Measurements from ENCODE around the gene SESN1. TPM values are rescaled to one million over a fixed set of nuclear protein-coding genes. Genes with fewer than 3 reads are reported as not detected.

The SESN1 gene
- total and polyA plus RNA-seq, 10 donors = 26.8 to 115 (median 59.6) TPM

DNA sequence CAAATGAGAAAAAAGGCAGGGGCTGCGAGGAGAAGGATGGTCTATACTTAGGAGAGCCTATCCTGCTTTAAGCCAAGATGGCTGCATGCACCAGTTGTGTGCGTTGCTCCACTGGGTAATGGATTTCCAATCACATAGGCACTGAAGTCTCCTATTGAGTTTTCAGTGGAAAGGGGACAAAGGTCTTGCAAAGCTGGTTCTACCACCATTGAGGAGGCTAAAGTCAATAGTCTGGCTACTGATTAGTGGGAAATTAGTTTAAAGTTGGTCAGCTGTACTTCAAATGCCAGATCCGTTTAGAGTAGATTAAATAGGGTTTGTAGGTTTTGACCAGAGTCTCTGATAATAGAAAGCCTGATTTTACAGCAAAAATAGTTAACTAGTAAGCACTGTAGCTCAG, 104.9 kb downstream of the SESN1 start:
- Histone ChIP-seq H3K4me1 (no peaks in the 10 kb centered on the region), H3K9me3 (no peaks in the 10 kb centered on the region), H3K27ac (no peak overlapping the region), H3K4me3 (no peak overlapping the region), H3K36me3 (peaks cover 10 to 100% (median 79%) of the 10 kb centered on the region in 6 donors), H3K27me3 (replicated peaks in 1 of 7) (no peaks in the 10 kb centered on the region)
- DNase-seq = no peak
- WGBS, 5 donors = 94 to 100% (median 97%) methylated on average over 3 of the region's 3 CpGs
- intact Hi-C loops (cut with DNase I; ENCODE audit: low total_unique reads) = no loop called here
- TF ChIP-seq CTCF (IDR thresholded peaks at IDR 0.05 in 8 of 11, conservative IDR thresholded peaks at IDR 0.05 in 3 of 11) (no peak), POLR2A (IDR thresholded peaks at IDR 0.05) (no peak), POLR2AphosphoS5 (IDR thresholded peaks at IDR 0.05) (peak in 1 of 3 donors; percentile 26)

- WGBS, 5 donors = 96 to 97% (median 96%) methylated on average over 5 of the region's 5 CpGs
- no peak for TF ChIP-seq POLR2A (IDR thresholded peaks at IDR 0.05)
- peak in 1 of 3 donors; percentile 28 for TF ChIP-seq POLR2AphosphoS5 (IDR thresholded peaks at IDR 0.05)
- no peak overlapping the region for H3K27ac ChIP-seq
- DNase-seq = no peak
- H3K4me1 ChIP-seq = no peaks in the 10 kb centered on the region
- no peak overlapping the region for H3K4me3 ChIP-seq
- intact Hi-C loops (cut with DNase I; ENCODE audit: low total_unique reads) = no loop called here
- no peaks in the 10 kb centered on the region for H3K9me3 ChIP-seq
- H3K36me3 ChIP-seq = peaks cover 10 to 100% (median 69%) of the 10 kb centered on the region in 6 donors
- H3K27me3 ChIP-seq (replicated peaks in 1 of 7) = no peaks in the 10 kb centered on the region
These were observed 105.9 kb downstream of the SESN1 start for GRCh38 chr6:108988765-108989164.

GRCh38 chr6:108988296-108988695, 106.3 kb downstream of the SESN1 start:
- Histone ChIP-seq H3K4me1 (no peaks in the 10 kb centered on the region), H3K9me3 (no peaks in the 10 kb centered on the region), H3K27me3 (replicated peaks in 1 of 7) (no peaks in the 10 kb centered on the region), H3K4me3 (no peak overlapping the region), H3K27ac (no peak overlapping the region), H3K36me3 (peaks cover 10 to 96% (median 65%) of the 10 kb centered on the region in 6 donors)
- TF ChIP-seq CTCF (IDR thresholded peaks at IDR 0.05 in 8 of 11, conservative IDR thresholded peaks at IDR 0.05 in 3 of 11) = no peak
- no peak for TF ChIP-seq POLR2A (IDR thresholded peaks at IDR 0.05)
- no peak for TF ChIP-seq POLR2AphosphoS5 (IDR thresholded peaks at IDR 0.05)
- intact Hi-C loops (cut with DNase I; ENCODE audit: low total_unique reads) = no loop called here
- DNase-seq = no peak
- 94 to 99% (median 97%) methylated on average over 3 of the region's 3 CpGs for whole genome bisulfite sequencing, 5 donors

- TF ChIP-seq POLR2AphosphoS5 (IDR thresholded peaks at IDR 0.05) = no peak
- TF ChIP-seq POLR2A (IDR thresholded peaks at IDR 0.05) = no peak
- TF ChIP-seq CTCF (IDR thresholded peaks at IDR 0.05 in 8 of 11, conservative IDR thresholded peaks at IDR 0.05 in 3 of 11) = no peak
- no peak for DNase-seq
- Histone ChIP-seq H3K27ac (no peak overlapping the region), H3K4me1 (no peaks in the 10 kb centered on the region), H3K4me3 (no peak overlapping the region), H3K9me3 (peaks cover 0 to 4% (median 0%) of the 10 kb centered on the region in 8 donors), H3K36me3 (peaks cover 10 to 85% (median 54%) of the 10 kb centered on the region in 6 donors), H3K27me3 (replicated peaks in 1 of 7) (no peaks in the 10 kb centered on the region)
- intact Hi-C loops (cut with DNase I; ENCODE audit: low total_unique reads) = no loop called here
These were observed 107.5 kb downstream of the SESN1 start for GRCh38 chr6:108987156-108987555.

DNA sequence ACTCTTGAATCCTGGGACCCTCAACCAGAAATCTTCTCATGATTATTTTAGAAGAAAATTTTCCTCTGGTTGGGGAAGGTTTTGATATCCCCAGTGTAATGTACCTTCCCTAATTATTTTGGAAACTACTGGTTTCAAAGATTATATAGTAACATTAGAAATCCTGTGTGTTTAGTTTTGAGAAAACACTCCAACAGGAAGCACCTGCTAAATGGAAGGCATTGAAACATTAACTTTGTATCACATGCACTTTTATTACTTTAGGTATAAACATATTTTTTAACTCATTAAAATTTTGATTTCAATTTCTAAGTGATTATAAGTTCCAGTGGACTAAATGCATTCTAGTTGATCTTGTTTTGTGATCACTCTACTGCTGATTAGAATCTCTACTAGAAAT, 109.3 kb downstream of the SESN1 start:
- H3K4me1 ChIP-seq = no peaks in the 10 kb centered on the region
- H3K36me3 ChIP-seq = peaks cover 5 to 66% (median 36%) of the 10 kb centered on the region in 6 donors
- H3K27me3 ChIP-seq (replicated peaks in 1 of 7) = no peaks in the 10 kb centered on the region
- H3K4me3 ChIP-seq = no peak overlapping the region
- no peak overlapping the region for H3K27ac ChIP-seq
- intact Hi-C loops (cut with DNase I; ENCODE audit: low total_unique reads) = no loop called here
- no peak for TF ChIP-seq CTCF (IDR thresholded peaks at IDR 0.05 in 8 of 11, conservative IDR thresholded peaks at IDR 0.05 in 3 of 11)
- no peak for TF ChIP-seq POLR2AphosphoS5 (IDR thresholded peaks at IDR 0.05)
- no peak for TF ChIP-seq POLR2A (IDR thresholded peaks at IDR 0.05)
- no peak for DNase-seq
- peaks cover 0 to 11% (median 4%) of the 10 kb centered on the region in 8 donors for H3K9me3 ChIP-seq
